Right cardiac atrium (tissue), 5 donors: ENCODE results near the gene RASGEF1C. TPM values are rescaled to one million over a fixed set of nuclear protein-coding genes. Genes with fewer than 3 reads are reported as not detected.

ENCODE experiments used
- ATAC-seq, 2 donors: fragments of 200-7000 bp; cut with Tn5 transposase; one replicate each; pipeline versions ENCODE4 v1.8.0 to v1.9.1; 2020; ENCODE audit warnings: moderate library complexity in 2 of 2, mild to moderate bottlenecking in 1 of 2
- DNase-seq, 3 donors: peaks; one replicate each; pipeline ENCODE4 v3.0.0-alpha.2; 2020
- H3K27ac ChIP-seq: one replicate; pipeline ENCODE4 v1.5.1; 2013; ENCODE audit warnings: mild to moderate bottlenecking, low read length, control low read depth, moderate library complexity
- H3K27me3 ChIP-seq: one replicate; pipeline ENCODE4 v1.6.1; 2013; ENCODE audit not compliant: control insufficient read depth, insufficient read depth
- H3K4me1 ChIP-seq: one replicate; pipeline ENCODE4 v1.6.1; 2013; ENCODE audit warnings: low read length; ENCODE audit not compliant: control insufficient read depth, insufficient read depth
- H3K4me3 ChIP-seq: one replicate; pipeline ENCODE4 v1.5.1; 2013; ENCODE audit warnings: low read length, control low read depth
- H3K9me3 ChIP-seq: one replicate; pipeline ENCODE4 v1.6.1; 2013; ENCODE audit warnings: low read length; ENCODE audit not compliant: control insufficient read depth
- WGBS: extraction: QIAGEN DNeasy Blood & Tissue Kit; methylation state at CpG from one replicate; pipeline ENCODE4 v1.1.7; 2013; 5-methylcytosine and 5-hydroxymethylcytosine counted together
- intact Hi-C, 4 donors: fragments of 100-400 bp; cut with DNase I; formaldehyde crosslinking; loops; one replicate each; pipeline versions ENCODE4 v1.11.0 to v1.14.0; 2022 to 2023
- polyA plus RNA-seq: library from polyadenylated mRNA; stranded (reverse); fragments of 200-250 nt; gene quantifications from one replicate; pipeline ENCODE4 v1.2.3, GENCODE V29; 2013
- total RNA-seq, 4 donors: library from RNA; stranded (reverse); fragmentation: NEBNext Ultra II Directional; extraction: Animal tissue kit (Norgen Biotek cat#: 25700); gene quantifications; one replicate each; pipeline ENCODE4 v1.2.1, GENCODE V29; 2021
- donor health status: healthy with polysubstance abuse.
- donor health status: DM: no; HTN: yes; CAD: no.
- donor health status: DM: no; HTN: no; CAD: no.
- donor health status: DM: no; HTN: yes; CAD: no; lungs with severe emphysema.
- donor health status: DM: yes; HTN: yes; CAD: no.

RASGEF1C gene
- total and polyA plus RNA-seq, 5 donors, result 0.39 to 0.82 (median 0.54) TPM

DNA sequence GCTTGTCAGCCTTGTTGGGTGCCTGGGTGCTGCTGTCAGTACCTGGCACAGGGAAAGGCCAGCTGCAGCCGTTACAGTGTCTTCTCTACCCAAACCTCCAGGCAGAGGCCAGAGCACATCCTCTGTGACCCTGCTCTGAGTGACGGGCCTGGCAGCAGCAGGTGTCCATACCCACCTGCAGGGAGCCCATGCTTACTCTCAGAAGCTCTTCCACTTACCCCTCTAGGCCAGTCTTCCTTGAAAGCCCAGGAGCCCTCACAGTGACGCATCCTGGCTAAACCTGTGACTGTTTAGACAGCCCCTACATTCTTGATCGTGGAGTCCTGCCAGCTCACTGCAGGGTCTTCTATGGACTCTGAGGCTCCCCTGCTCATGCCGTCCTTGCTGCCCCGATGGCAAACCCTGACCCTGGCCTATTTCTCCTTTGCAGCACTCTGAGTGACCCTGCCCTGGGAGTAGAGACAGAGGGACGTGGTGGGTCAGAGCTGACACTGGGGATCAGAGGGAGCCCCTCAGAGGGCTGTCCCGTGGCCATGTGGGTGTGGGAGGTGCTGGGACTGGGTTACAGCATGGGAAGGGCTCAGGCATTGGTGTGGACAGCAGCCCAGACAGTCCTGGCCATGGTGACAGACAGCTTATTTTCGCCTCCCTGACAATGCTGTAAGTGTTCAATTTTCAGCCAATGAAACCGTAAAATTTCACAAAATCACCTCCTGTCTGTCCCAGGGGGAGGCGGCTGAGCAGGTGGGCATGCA lies 69.9 kb downstream of the RASGEF1C start:
- H3K27ac ChIP-seq, result no peak overlapping the region
- intact Hi-C loops, result no loop called here
- H3K4me3 ChIP-seq, result no peak overlapping the region
- H3K27me3 ChIP-seq, result no peaks in the 10 kb centered on the region
- no peaks in the 10 kb centered on the region for H3K4me1 ChIP-seq
- H3K9me3 ChIP-seq, result no peaks in the 10 kb centered on the region
- WGBS, result 66% methylated on average over 11 of the region's 11 CpGs
- DNase-seq, result no peak
- ATAC-seq, result no peak

DNA sequence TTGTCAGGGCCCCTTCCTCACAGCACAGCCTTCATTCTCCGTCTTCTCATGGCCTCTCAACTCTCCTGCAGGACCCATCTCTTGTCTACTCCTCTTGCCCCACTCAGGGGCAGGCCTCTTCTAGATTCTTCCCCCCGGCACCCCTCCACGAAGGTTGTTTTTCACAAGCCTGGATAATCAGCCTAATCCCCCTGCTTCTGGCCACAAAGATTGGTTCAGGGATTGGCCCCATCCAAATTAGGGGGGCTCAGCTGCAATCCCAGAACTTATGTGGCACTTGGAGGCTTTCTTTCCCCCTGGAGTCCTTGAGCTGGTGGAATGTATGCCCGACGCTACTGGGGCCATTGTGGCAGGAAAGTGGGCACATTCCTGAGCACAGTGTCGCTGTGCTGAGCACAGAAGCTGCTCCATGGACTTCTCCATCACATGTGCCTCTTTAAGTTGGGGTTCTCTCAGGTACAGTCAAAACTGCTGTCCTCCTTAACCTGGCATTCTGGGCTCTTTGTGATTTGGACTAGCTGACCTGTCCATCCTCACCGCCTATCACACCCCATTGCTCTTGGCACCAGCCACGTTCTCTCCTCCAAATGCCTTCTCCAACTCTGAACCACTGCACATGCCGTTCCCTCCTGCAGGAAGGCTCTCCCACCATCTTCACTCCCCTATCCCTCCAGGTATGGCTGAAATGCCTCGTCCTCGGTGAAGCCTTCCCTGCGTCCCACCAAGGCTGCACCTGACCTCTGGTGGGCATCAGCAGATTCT lies 70.6 kb downstream of the RASGEF1C start:
- 70% methylated on average over 12 of the region's 12 CpGs for WGBS
- no peaks in the 10 kb centered on the region for H3K4me1 ChIP-seq
- intact Hi-C loops, result no loop called here

DNA sequence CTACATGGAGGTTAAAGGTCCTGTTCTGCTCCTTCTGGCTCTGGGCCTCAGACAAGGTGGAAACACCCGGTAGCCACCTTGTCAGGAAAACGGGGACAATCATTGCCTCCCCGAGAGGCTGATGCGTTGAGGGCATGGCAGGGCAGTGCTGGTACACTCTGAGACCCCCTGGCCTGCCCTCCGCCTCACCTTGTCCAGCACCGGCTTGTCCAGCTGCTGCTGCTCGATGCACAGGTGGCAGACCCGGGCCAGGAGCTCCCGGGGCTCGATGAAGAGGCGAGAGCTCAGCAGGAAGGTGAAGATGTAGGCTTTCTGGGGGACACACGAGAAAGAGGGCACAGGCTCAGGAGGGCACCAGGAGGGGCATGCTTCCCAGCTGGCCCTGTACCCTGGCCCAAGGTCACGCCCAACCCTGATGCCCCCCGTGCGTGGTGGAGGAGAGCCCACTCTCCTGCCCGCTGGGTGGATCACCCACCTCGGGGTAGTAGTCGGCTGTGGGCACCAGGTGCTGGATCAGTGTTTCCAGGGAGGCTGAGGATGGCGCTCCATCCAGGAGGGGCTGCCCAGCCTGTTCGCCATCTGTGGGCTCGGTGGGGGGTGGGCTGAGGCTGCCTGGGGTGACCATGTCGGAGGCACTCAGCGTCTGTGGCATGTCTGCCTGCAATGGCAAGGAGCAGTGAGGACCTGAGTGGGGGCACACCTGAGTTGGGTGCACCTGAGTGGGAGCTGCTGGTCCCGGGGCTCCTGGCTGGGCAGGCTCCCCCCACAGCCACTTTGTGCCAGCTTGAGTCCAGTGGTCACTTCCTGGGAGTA lies 71.4 kb downstream of the RASGEF1C start:
- no peak for ATAC-seq
- Histone ChIP-seq H3K4me3 (no peak overlapping the region), H3K4me1 (no peaks in the 10 kb centered on the region), H3K9me3 (no peaks in the 10 kb centered on the region), H3K27ac (no peak overlapping the region), H3K27me3 (no peaks in the 10 kb centered on the region)
- no peak for DNase-seq
- intact Hi-C loops, result no loop called here
- WGBS, result 89% methylated on average over 24 of the region's 24 CpGs

More for the DNA sequence above, 70.6 kb downstream of the RASGEF1C start:
- ATAC-seq, result no peak
- H3K27ac ChIP-seq, result no peak overlapping the region
- no peaks in the 10 kb centered on the region for H3K27me3 ChIP-seq
- no peaks in the 10 kb centered on the region for H3K9me3 ChIP-seq
- H3K4me3 ChIP-seq, result no peak overlapping the region
- no peak for DNase-seq

DNA sequence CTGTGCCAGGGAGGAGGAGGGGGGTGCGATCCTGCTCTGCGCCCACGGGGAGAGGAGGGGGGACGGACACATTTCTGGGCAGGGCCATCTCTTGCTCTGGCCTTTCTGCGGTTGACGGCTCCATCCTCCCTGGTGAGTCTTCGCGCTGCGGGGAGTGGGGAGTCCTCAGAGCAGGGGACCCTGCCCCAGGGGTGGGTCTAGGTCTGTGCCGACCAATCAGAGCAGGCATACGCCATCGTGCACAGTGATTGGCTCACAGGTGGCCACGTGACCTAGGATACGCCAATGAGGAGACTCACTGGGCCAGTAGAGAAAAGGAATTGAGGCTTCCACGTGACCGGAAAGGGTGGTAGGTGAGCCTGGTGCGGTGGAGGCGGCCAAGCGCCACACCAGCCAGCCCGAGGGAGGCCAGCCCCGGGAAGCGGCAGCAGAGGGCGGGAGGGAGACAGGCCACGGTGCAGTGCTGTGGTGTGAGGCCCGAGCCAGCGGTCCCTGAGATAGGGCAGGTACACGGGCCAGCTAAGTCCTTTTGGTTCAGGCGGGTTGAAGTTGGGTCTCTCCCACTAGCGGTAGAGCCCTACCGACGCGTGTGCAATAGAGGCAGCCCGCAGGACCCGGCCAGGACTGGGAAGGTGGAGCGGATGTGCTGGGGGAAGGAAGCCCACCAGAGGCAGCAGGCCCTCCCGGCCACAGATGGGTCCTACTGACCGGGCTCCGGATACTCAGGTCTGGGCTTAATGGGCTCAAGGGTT lies 72.2 kb downstream of the RASGEF1C start:
- Histone ChIP-seq H3K4me3 (no peak overlapping the region), H3K4me1 (no peaks in the 10 kb centered on the region), H3K27me3 (no peaks in the 10 kb centered on the region), H3K9me3 (no peaks in the 10 kb centered on the region), H3K27ac (no peak overlapping the region)
- whole genome bisulfite sequencing, result 92% methylated on average over 38 of the region's 38 CpGs
- no peak for ATAC-seq
- no peak for DNase-seq
- intact Hi-C loops, result no loop called here

DNA sequence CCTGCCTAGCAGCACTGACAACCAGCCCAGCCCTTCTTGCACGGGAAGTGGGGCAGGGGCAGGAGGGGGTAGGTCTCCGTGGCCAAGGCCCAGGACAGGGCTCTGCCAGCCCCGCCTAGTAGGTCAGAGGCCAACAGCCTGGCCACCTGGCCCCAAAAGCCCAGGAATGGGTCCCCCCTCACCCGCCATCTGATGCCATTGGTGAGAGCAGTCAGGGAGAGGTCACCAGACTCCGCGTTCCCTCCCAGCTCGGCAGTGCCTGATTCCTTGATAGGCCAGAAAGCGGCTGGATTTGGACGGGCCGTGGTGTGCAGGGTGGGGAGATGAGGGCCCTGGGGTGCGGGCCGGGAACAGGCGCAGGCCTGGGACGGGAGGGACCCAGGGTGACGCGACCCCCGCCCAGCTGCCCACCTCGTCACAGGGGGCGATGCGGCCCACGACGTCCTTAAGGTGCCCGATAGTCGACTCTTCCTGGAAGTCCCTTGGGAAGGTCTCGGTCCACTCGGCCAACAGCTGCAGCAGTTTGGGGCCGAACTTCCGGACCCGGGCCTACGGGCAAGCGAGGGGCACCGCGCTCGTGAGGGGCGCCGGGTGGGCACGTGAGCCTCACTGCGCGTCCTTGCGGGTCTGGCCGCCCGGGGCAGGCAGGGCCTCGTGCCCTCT lies 72.9 kb downstream of the RASGEF1C start:
- DNase-seq, result peak in 1 of 3 donors; percentile 47
- intact Hi-C loops, result no loop called here
- no peak overlapping the region for H3K27ac ChIP-seq
- no peaks in the 10 kb centered on the region for H3K27me3 ChIP-seq
- no peak for ATAC-seq
- WGBS, result 94% methylated on average over 43 of the region's 43 CpGs
- H3K4me3 ChIP-seq, result no peak overlapping the region
- no peaks in the 10 kb centered on the region for H3K4me1 ChIP-seq
- H3K9me3 ChIP-seq, result no peaks in the 10 kb centered on the region

DNA sequence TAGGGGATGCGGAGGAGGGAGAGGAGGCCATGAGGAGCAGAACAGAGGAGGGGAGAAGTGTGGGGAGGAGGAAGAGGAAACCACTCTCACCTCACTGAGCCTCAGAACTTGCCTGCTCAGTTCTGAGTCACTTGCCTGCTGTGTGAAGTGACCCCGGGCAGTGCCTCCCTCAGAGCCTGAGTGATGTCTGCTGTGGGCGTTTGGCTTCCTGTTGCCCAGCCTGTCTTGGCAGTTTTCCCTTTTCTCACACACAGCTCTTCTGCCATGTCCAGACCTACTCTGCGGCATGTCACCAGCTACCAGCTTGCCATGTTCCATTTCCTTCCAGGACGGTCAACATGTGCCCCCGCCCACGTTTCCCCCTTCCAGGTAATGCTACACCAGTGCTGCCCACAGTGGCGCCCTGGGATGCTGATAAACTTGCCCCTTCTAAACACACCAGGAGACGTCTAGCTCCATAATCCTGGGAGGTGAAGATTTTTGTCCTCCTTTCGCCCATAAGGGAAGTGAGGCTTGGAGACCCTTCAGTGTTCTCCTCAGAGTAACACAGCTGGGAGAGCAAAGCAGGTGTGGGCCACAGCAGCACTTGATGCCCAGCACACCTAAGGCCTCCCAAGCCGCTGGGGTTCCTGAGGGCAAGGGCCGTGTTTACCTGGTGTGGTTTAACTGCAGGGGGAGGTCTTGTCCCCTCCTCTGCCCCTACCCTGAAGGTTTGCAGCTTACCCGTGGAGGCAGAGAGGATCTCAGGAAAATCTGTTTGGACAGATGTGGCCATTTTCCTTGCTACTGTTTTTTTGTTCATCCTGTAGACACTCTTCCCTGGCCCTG lies 73.7 kb downstream of the RASGEF1C start:
- intact Hi-C loops, result no loop called here
- ATAC-seq (no peak), DNase-seq (peak in 1 of 3 donors; percentile 28)
- no peaks in the 10 kb centered on the region for H3K4me1 ChIP-seq
- H3K27me3 ChIP-seq, result no peaks in the 10 kb centered on the region
- H3K9me3 ChIP-seq, result no peaks in the 10 kb centered on the region
- no peak overlapping the region for H3K27ac ChIP-seq
- 65% methylated on average over 13 of the region's 13 CpGs for WGBS
- H3K4me3 ChIP-seq, result no peak overlapping the region

DNA sequence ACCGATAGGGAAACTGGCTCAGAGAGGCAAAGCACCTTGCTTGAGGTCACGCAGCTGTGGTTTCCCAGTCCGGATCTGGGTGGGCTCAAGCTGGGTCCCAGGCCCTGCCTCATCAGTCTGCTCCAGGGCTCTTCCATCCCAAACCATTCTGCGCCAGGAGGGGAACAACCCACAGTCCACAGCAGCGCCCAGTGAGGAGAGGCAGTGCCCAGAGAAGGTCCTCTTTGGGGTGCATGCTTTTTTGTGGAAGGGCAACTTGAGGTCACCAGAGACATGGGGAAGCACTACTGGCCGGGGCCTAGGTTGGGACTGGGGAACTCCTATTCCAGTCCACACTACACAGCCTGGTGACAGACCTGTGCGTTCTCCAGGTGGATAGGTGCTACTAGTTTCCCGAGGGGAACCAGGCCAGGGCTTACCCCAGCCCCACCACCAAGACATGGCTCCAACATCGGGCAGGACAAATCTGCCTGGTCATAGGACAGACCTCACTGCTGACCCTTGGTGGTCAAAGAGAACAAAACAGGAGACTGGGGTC lies 75.0 kb downstream of the RASGEF1C start:
- no peak for ATAC-seq
- intact Hi-C loops, result no loop called here

DNA sequence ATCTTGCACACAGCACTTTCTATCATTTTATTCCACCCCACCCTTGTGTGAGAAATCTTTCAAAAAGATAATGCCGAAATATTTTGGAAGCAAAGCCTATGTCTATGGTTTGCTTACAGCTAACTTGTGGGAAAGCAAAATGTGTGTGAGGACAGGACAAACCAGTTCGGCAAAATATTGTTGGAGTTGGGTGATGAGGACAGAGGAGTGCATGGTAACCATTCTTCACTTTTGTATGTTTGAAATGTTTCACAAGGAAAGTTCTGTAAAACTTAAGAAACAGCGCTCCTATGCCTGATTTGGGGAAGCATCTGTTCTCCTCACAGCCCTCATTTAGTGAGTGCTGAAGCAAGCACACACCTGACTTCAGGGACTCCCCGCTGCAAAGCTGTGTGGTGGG lies 75.5 kb downstream of the RASGEF1C start:
- intact Hi-C loops, result no loop called here
- ATAC-seq (no peak), DNase-seq (no peak)
- Histone ChIP-seq H3K9me3 (no peaks in the 10 kb centered on the region), H3K4me1 (no peaks in the 10 kb centered on the region), H3K4me3 (no peak overlapping the region), H3K27me3 (no peaks in the 10 kb centered on the region), H3K27ac (no peak overlapping the region)
- WGBS, result 95% methylated on average over 4 of the region's 4 CpGs

More for the DNA sequence above, 75.0 kb downstream of the RASGEF1C start:
- Histone ChIP-seq H3K27ac (no peak overlapping the region), H3K4me3 (no peak overlapping the region), H3K27me3 (no peaks in the 10 kb centered on the region), H3K4me1 (no peaks in the 10 kb centered on the region), H3K9me3 (no peaks in the 10 kb centered on the region)
- peak in 1 of 3 donors; percentile 34 for DNase-seq
- WGBS, result 88% methylated on average over 9 of the region's 9 CpGs

DNA sequence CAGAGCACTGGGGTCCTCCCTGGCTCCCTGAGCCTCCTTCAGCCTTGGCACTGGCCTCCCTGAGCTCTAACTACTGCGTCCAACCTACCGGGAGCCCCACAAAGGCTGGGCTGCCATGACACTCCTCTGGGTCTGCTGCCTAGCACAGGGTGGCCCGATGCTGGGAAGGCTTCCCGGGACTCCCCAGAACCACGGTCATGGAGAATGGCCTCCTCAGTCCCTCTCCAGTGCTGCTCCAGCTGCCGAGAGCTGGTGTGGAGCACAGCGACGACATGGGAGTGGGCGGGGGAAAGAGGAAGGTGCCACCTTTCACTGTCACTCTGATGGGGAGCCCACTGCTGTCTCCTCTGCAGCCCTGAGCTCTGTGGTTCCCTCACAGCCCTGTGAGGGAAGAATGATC lies 76.0 kb downstream of the RASGEF1C start:
- 72% methylated on average over 9 of the region's 9 CpGs for WGBS

More for the DNA sequence above, 76.0 kb downstream of the RASGEF1C start:
- no peaks in the 10 kb centered on the region for H3K27me3 ChIP-seq
- H3K4me3 ChIP-seq, result no peak overlapping the region
- DNase-seq (no peak), ATAC-seq (no peak)
- H3K27ac ChIP-seq, result no peak overlapping the region
- no peaks in the 10 kb centered on the region for H3K9me3 ChIP-seq
- intact Hi-C loops, result no loop called here
- no peaks in the 10 kb centered on the region for H3K4me1 ChIP-seq
